ENCODE measurements around the gene PRDX6.

The PRDX6 gene

GRCh38 chr1:173507205-173507846 is 30.2 kb downstream of the PRDX6 start (continued):
- TF ChIP-seq ZNF658 (tag by site-specific recombination; IDR thresholded peaks at IDR 0.05): no peak
- TF ChIP-seq, protein P1, sequence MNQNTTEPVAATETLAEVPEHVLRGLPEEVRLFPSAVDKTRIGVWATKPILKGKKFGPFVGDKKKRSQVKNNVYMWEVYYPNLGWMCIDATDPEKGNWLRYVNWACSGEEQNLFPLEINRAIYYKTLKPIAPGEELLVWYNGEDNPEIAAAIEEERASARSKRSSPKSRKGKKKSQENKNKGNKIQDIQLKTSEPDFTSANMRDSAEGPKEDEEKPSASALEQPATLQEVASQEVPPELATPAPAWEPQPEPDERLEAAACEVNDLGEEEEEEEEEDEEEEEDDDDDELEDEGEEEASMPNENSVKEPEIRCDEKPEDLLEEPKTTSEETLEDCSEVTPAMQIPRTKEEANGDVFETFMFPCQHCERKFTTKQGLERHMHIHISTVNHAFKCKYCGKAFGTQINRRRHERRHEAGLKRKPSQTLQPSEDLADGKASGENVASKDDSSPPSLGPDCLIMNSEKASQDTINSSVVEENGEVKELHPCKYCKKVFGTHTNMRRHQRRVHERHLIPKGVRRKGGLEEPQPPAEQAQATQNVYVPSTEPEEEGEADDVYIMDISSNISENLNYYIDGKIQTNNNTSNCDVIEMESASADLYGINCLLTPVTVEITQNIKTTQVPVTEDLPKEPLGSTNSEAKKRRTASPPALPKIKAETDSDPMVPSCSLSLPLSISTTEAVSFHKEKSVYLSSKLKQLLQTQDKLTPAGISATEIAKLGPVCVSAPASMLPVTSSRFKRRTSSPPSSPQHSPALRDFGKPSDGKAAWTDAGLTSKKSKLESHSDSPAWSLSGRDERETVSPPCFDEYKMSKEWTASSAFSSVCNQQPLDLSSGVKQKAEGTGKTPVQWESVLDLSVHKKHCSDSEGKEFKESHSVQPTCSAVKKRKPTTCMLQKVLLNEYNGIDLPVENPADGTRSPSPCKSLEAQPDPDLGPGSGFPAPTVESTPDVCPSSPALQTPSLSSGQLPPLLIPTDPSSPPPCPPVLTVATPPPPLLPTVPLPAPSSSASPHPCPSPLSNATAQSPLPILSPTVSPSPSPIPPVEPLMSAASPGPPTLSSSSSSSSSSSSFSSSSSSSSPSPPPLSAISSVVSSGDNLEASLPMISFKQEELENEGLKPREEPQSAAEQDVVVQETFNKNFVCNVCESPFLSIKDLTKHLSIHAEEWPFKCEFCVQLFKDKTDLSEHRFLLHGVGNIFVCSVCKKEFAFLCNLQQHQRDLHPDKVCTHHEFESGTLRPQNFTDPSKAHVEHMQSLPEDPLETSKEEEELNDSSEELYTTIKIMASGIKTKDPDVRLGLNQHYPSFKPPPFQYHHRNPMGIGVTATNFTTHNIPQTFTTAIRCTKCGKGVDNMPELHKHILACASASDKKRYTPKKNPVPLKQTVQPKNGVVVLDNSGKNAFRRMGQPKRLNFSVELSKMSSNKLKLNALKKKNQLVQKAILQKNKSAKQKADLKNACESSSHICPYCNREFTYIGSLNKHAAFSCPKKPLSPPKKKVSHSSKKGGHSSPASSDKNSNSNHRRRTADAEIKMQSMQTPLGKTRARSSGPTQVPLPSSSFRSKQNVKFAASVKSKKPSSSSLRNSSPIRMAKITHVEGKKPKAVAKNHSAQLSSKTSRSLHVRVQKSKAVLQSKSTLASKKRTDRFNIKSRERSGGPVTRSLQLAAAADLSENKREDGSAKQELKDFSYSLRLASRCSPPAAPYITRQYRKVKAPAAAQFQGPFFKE (tag by site-specific recombination; IDR thresholded peaks at IDR 0.05; ENCODE audit: borderline replicate concordance): no peak
- TF ChIP-seq, protein P2, sequence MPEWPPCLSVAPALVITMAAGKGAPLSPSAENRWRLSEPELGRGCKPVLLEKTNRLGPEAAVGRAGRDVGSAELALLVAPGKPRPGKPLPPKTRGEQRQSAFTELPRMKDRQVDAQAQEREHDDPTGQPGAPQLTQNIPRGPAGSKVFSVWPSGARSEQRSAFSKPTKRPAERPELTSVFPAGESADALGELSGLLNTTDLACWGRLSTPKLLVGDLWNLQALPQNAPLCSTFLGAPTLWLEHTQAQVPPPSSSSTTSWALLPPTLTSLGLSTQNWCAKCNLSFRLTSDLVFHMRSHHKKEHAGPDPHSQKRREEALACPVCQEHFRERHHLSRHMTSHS (tag by site-specific recombination; IDR thresholded peaks at IDR 0.05): no peak
- TF ChIP-seq ZNF654 (tag by site-specific recombination; IDR thresholded peaks at IDR 0.05; ENCODE audit: low read depth): no peak
- TF ChIP-seq, protein P3, sequence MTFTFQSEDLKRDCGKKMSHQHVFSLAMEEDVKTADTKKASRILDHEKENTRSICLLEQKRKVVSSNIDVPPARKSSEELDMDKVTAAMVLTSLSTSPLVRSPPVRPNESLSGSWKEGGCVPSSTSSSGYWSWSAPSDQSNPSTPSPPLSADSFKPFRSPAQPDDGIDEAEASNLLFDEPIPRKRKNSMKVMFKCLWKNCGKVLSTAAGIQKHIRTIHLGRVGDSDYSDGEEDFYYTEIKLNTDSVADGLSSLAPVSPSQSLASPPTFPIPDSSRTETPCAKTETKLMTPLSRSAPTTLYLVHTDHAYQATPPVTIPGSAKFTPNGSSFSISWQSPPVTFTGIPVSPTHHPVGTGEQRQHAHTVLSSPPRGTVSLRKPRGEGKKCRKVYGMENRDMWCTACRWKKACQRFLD (tag by site-specific recombination; IDR thresholded peaks at IDR 0.05): no peak
- TF ChIP-seq ZBTB7A (tag by site-specific recombination; IDR thresholded peaks at IDR 0.05; ENCODE audit: low read depth): no peak
- TF ChIP-seq ZNF335 (tag by site-specific recombination; conservative IDR thresholded peaks at IDR 0.05): peak; percentile 26; the same call in 1 of the 2 replicates
- TF ChIP-seq ZNF76 (tag by site-specific recombination; IDR thresholded peaks at IDR 0.05; ENCODE audit: borderline replicate concordance, low read depth): 0 out of 2 replicates have a peak, but pooled peaks have one; percentile 27
- no peak for TF ChIP-seq ZNF664 (tag by site-specific recombination; IDR thresholded peaks at IDR 0.05)
- TF ChIP-seq ZNF146 (tag by site-specific recombination; IDR thresholded peaks at IDR 0.05): no peak
- TF ChIP-seq GLI4 (tag by site-specific recombination; IDR thresholded peaks at IDR 0.05): no peak
- TF ChIP-seq ZNF558 (tag by site-specific recombination; IDR thresholded peaks at IDR 0.05): peak; percentile 64
- peak; percentile 25; the same call in 1 of the 2 replicates for TF ChIP-seq FEZF1 (tag by site-specific recombination; IDR thresholded peaks at IDR 0.05)
- TF ChIP-seq ZEB2 (tag by site-specific recombination; IDR thresholded peaks at IDR 0.05): peak; percentile 79
- TF ChIP-seq ZFP69B (tag by site-specific recombination; IDR thresholded peaks at IDR 0.05): peak; percentile 56; the same call in 1 of the 2 replicates
- no peak; the same call in 1 of the 2 replicates for TF ChIP-seq GLIS1 (tag by site-specific recombination; IDR thresholded peaks at IDR 0.05)
- peak; percentile 88 for TF ChIP-seq ZFHX2 (tag by site-specific recombination; conservative IDR thresholded peaks at IDR 0.05)
- no peak for TF ChIP-seq ZNF18 (tag by site-specific recombination; IDR thresholded peaks at IDR 0.05)
- TF ChIP-seq ZNF112 (tag by site-specific recombination; IDR thresholded peaks at IDR 0.05): no peak
- no peak for TF ChIP-seq HOXC10 (CRISPR knock-in tag; IDR thresholded peaks at IDR 0.05)
- no peak for TF ChIP-seq ZNF514 (tag by site-specific recombination; IDR thresholded peaks at IDR 0.05)
- TF ChIP-seq ZNF2 (tag by site-specific recombination; IDR thresholded peaks at IDR 0.05): peak; percentile 63; the same call in 1 of the 2 replicates
- no peak for TF ChIP-seq ZNF184 (tag by site-specific recombination; IDR thresholded peaks at IDR 0.05)
- no peak for TF ChIP-seq ZNF571 (tag by site-specific recombination; IDR thresholded peaks at IDR 0.05)
- no peak for TF ChIP-seq ZNF138 (tag by site-specific recombination; IDR thresholded peaks at IDR 0.05; ENCODE audit: borderline replicate concordance)
- TF ChIP-seq ZNF157 (tag by site-specific recombination; IDR thresholded peaks at IDR 0.05): no peak
- TF ChIP-seq, protein P4, sequence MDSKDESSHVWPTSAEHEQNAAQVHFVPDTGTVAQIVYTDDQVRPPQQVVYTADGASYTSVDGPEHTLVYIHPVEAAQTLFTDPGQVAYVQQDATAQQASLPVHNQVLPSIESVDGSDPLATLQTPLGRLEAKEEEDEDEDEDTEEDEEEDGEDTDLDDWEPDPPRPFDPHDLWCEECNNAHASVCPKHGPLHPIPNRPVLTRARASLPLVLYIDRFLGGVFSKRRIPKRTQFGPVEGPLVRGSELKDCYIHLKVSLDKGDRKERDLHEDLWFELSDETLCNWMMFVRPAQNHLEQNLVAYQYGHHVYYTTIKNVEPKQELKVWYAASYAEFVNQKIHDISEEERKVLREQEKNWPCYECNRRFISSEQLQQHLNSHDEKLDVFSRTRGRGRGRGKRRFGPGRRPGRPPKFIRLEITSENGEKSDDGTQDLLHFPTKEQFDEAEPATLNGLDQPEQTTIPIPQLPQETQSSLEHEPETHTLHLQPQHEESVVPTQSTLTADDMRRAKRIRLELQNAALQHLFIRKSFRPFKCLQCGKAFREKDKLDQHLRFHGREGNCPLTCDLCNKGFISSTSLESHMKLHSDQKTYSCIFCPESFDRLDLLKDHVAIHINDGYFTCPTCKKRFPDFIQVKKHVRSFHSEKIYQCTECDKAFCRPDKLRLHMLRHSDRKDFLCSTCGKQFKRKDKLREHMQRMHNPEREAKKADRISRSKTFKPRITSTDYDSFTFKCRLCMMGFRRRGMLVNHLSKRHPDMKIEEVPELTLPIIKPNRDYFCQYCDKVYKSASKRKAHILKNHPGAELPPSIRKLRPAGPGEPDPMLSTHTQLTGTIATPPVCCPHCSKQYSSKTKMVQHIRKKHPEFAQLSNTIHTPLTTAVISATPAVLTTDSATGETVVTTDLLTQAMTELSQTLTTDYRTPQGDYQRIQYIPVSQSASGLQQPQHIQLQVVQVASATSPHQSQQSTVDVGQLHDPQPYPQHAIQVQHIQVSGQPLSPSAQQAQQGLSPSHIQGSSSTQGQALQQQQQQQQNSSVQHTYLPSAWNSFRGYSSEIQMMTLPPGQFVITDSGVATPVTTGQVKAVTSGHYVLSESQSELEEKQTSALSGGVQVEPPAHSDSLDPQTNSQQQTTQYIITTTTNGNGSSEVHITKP (tag by site-specific recombination; IDR thresholded peaks at IDR 0.05): peak; percentile 85
